22Rv1 (cell line): ENCODE measurements around the gene HTR4.

Experiments used
- ZFX ChIP-seq: fragments of 450-650 bp; IDR thresholded peaks from 2 replicates; pipeline ENCODE4 v1.6.1; 2017; ENCODE audit warnings: antibody characterized with exemption, borderline replicate concordance
- TF ChIP-seq, protein P1 (sequence below): fragments of 450-650 bp; IDR thresholded peaks from 2 replicates; pipeline ENCODE4 v1.5.1; 2017; ENCODE audit warnings: mild to moderate bottlenecking

DNA sequence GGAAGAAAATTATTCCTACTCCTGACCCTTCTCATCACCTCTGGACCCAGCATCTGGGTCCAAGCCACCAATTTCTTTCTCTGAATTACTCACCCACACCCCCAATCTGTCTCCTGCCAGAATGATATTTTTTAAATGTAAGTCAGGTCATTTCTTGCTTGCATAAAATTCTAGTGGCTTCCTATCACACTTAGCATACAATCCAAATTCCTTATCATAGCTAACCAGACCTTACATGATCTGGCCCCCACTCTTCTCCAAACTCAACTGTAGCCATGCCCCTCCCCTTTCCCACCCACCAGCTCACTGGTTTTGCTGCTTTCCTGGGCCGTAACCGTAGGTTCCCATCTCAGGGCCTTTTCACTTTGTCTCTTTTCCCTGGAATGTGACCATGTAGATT, 15.2 kb downstream of the HTR4 start:
- TF ChIP-seq, protein P1, sequence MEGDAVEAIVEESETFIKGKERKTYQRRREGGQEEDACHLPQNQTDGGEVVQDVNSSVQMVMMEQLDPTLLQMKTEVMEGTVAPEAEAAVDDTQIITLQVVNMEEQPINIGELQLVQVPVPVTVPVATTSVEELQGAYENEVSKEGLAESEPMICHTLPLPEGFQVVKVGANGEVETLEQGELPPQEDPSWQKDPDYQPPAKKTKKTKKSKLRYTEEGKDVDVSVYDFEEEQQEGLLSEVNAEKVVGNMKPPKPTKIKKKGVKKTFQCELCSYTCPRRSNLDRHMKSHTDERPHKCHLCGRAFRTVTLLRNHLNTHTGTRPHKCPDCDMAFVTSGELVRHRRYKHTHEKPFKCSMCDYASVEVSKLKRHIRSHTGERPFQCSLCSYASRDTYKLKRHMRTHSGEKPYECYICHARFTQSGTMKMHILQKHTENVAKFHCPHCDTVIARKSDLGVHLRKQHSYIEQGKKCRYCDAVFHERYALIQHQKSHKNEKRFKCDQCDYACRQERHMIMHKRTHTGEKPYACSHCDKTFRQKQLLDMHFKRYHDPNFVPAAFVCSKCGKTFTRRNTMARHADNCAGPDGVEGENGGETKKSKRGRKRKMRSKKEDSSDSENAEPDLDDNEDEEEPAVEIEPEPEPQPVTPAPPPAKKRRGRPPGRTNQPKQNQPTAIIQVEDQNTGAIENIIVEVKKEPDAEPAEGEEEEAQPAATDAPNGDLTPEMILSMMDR, result no peak
- TF ChIP-seq ZFX, result no peak
